GM23338 (cell line): Measurements from ENCODE around the gene POU4F3.

Experiments
- CREB1 ChIP-seq: fragments of 250-450 bp; sonication (Bioruptor Pico); IDR thresholded peaks from 2 replicates; pipeline ENCODE4 v1.5.0; 2020; ENCODE audit warnings: low read depth, mild to moderate bottlenecking, moderate library complexity
- CTCF ChIP-seq, 2 experiments: fragments of 200-600 bp in 1 of 2; sonication (generic) in 1 of 2; conservative IDR thresholded peaks; 2 replicates each; pipeline versions ENCODE4 v1.5.1 to v1.6.1; 2016 to 2017; ENCODE audit warnings: antibody characterized with exemption in 2 of 2, low read depth in 2 of 2, mild to moderate bottlenecking in 2 of 2, moderate library complexity in 1 of 2
- ETS1 ChIP-seq: IDR thresholded peaks from 2 replicates; pipeline ENCODE4 v1.6.1; 2016; ENCODE audit warnings: antibody characterized with exemption
- EZH2 ChIP-seq: fragments of 200-600 bp; sonication (generic); IDR thresholded peaks from one replicate; pipeline ENCODE4 v1.8.0; 2017; ENCODE audit warnings: antibody characterized with exemption, mild to moderate bottlenecking, low read depth; ENCODE audit not compliant: unreplicated experiment
- EZH2phosphoT487 ChIP-seq: fragments of 200-600 bp; sonication (generic); IDR thresholded peaks from one replicate; pipeline ENCODE4 v1.8.1; 2018; ENCODE audit warnings: antibody characterized with exemption; ENCODE audit not compliant: unreplicated experiment
- JUNB ChIP-seq: IDR thresholded peaks from one replicate; pipeline ENCODE4 v1.6.1; 2016; ENCODE audit warnings: antibody characterized with exemption; ENCODE audit not compliant: unreplicated experiment
- NANOG ChIP-seq: IDR thresholded peaks from 2 replicates; pipeline ENCODE4 v1.6.1; 2016; ENCODE audit warnings: antibody characterized with exemption, borderline replicate concordance
- POLR2AphosphoS5 ChIP-seq: IDR thresholded peaks from 2 replicates; pipeline ENCODE4 v1.6.1; 2016; ENCODE audit warnings: antibody characterized with exemption, low read depth
- REST ChIP-seq: IDR thresholded peaks from one replicate; pipeline ENCODE4 v1.6.1; 2018; ENCODE audit warnings: antibody characterized with exemption; ENCODE audit not compliant: unreplicated experiment
- ZNF114 ChIP-seq: fragments of 250-450 bp; sonication (Bioruptor Pico); IDR thresholded peaks from 2 replicates; pipeline ENCODE4 v1.5.0; 2020; ENCODE audit warnings: mild to moderate bottlenecking, moderate library complexity
- ZNF331 ChIP-seq: fragments of 250-450 bp; sonication (Bioruptor Pico); IDR thresholded peaks from 2 replicates; pipeline ENCODE4 v1.5.0; 2020; ENCODE audit warnings: low read depth, mild to moderate bottlenecking, moderate library complexity
- ZNF462 ChIP-seq: fragments of 250-450 bp; sonication (Bioruptor Pico); IDR thresholded peaks from 2 replicates; pipeline ENCODE4 v1.5.0; 2020; ENCODE audit warnings: mild to moderate bottlenecking, moderate library complexity

GRCh38 chr5:146291421-146292074 lies 47.1 kb upstream of the POU4F3 start:
- TF ChIP-seq CTCF (conservative IDR thresholded peaks at IDR 0.05; ENCODE audit: low read depth in 2 of 2) (peak; percentile 65 to 81), POLR2AphosphoS5 (0 out of 2 replicates have a peak, but pooled peaks have one; percentile 7), EZH2 (no peak), EZH2phosphoT487 (no peak), JUNB (no peak), REST (no peak), CREB1 (CRISPR knock-in tag) (no peak), NANOG (no peak), ETS1 (no peak), ZNF462 (CRISPR knock-in tag) (no peak), ZNF114 (CRISPR knock-in tag) (no peak), ZNF331 (CRISPR knock-in tag) (no peak)
